Epithelial cell of prostate (primary cell): ENCODE data around the gene CDK6.
A peak's percentile ranks its signal among the peaks of the same experiment; 100 is the strongest.

Source experiments
- DNase-seq: peaks from one replicate; pipeline ENCODE4 v3.0.0-alpha.2; 2011; ENCODE audit warnings: low read depth, low spot score
- H3K27ac ChIP-seq: fragments of 450-650 bp; 2 replicates; pipeline ENCODE4 v1.5.1; 2017; ENCODE audit warnings: mild to moderate bottlenecking

CDK6 gene

GRCh38 chr7:92848441-92848840 is 12.1 kb upstream of the CDK6 start:
- H3K27ac ChIP-seq: no peak overlapping the region

GRCh38 chr7:92847305-92847704 is 10.9 kb upstream of the CDK6 start:
- DNase-seq: no peak
- H3K27ac ChIP-seq: no peak overlapping the region

More at GRCh38 chr7:92848441-92848840, 12.1 kb upstream of the CDK6 start:
- DNase-seq: no peak

DNA sequence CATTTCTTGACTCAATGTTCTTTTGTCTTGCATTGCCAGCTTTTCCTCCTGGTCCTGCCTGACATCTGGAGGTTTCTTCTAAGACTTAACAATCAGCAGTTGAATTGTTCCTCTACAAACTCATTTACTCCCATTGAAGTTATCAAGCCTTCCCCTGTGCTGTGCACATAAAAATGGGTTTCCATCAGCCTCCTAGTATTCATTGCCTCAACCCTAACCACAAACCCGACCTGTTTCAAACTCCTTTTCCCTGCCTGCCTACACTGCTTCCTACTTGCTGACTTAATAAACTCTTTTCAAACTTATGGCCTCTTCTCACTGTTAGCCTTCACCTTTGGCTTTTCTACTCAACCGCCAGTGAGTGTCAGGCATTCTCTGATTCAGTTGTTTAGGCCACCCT is 9.4 kb upstream of the CDK6 start:
- no peak for DNase-seq
- H3K27ac ChIP-seq: no peak overlapping the region

DNA sequence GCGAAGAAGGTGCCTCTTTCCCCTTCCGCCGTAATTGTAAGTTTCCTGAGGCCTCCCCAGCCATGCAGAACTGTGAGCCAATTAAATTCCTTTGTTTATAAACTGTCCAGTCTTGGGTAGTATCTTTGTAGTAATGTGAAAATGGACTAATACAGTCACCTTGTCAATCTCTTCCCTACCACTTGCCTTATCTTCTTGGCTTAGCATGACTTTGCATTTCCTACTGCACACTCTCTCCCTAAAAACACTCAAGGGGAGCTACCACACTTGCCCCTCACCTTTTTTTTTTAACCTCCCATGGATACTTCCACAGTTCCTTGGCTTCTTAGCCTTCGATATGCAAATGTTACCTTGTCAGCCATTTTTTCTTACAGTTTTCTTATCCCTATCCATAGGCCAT is 7.4 kb upstream of the CDK6 start:
- DNase-seq: no peak
- H3K27ac ChIP-seq: no peak overlapping the region

GRCh38 chr7:92843034-92843760 is 6.8 kb upstream of the CDK6 start:
- DNase-seq: no peak
- no peak overlapping the region for H3K27ac ChIP-seq

DNA sequence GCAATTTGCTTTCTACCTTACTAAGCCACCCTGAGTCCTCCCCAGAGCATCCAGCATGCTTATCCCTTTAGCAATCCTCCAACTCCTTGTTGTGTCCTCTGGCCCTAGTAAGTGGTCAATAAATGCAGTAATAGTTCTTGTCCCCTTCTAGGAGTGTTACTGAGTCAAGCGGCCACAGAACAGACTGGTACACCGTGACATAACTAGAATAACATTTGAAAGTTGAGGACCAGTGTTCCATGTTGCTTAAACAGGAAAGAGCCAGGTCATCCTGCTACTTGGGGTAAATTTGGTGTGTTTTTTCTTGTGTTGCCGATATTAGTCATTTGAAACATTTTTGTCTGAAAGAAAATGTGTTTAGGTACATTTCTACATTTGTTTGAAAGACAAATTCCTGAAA is 4.8 kb upstream of the CDK6 start:
- DNase-seq: no peak
- no peak overlapping the region for H3K27ac ChIP-seq

- no peak for DNase-seq
- no peak overlapping the region for H3K27ac ChIP-seq
Measured at GRCh38 chr7:92840316-92840715, 3.9 kb upstream of the CDK6 start.

- no peak overlapping the region for H3K27ac ChIP-seq
- no peak for DNase-seq
Measured at GRCh38 chr7:92839901-92840300, 3.5 kb upstream of the CDK6 start.

- DNase-seq: no peak
- H3K27ac ChIP-seq: no peak overlapping the region
Measured at GRCh38 chr7:92838934-92839333, 2.6 kb upstream of the CDK6 start.

DNA sequence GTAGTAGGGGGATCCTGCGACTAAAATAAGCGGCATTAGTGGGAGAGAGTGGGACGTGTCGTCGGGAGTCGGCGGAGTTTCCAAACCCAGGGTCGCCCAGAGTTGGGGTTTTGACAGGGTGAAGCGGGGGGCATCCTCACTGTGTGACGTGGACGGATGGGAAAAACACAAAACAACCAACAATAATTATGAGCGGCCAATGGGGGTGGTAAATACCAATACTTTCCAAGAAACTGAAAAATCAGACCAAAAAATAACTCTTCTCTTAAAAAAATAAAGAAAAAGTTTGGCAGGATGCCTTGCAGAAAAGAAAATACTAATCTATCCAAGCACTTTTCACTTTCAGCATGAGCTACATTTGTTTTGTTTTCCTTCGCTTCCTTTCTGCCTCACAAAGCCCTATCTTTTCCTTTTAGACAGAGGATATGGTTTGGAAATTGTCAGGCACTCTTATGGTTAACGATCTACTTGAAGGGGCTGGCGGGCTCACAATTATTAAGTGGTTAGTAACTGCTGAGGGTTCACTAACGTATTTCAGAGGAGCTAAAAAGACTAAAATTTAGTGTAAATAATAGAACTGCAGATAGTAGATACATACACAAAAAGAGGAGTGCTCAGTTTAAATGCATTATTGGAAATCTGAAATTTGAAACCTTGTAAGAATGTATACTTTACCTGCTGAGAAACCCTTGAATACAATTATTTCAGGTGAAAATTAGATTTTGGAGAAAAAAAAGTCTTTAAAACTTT is 802 bp upstream of the CDK6 start:
- H3K27ac ChIP-seq: peak overlapping the region; percentile 76
- no peak for DNase-seq

DNA sequence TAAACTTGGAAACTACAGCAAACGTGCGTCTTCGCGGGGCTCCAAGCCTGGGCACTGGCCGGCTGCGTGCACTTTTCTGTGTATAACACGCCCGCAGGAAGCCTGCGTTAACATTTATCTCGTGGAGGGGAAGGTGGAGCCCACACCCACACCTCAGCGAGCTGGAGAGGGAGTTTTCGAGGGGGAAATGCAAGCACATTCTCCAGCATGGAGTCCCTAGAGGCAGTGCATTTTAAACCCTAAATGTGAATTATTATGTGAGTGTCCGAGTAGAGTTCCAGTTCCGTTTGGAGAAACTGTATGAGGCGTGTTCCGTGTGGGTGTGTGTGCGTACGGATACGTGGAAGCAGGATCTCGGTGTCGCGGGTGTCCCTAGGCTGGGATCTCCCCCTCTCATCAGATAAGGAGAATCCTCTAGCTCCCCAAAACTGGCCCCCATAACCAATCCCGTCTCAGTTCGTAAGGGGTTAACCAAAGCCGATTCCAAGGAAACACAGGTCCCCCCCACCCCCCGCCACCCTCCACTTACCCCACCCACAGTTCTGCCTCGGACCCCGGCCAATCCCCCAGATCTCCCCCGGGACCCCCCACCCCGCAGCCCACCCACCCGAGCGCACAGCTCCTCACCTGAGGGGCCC is 403 bp downstream of the CDK6 start:
- H3K27ac ChIP-seq: peak overlapping the region; percentile 76
- no peak for DNase-seq

GRCh38 chr7:92835261-92835850 is 1.0 kb downstream of the CDK6 start:
- DNase-seq: no peak
- H3K27ac ChIP-seq: peak overlapping the region; percentile 76

DNA sequence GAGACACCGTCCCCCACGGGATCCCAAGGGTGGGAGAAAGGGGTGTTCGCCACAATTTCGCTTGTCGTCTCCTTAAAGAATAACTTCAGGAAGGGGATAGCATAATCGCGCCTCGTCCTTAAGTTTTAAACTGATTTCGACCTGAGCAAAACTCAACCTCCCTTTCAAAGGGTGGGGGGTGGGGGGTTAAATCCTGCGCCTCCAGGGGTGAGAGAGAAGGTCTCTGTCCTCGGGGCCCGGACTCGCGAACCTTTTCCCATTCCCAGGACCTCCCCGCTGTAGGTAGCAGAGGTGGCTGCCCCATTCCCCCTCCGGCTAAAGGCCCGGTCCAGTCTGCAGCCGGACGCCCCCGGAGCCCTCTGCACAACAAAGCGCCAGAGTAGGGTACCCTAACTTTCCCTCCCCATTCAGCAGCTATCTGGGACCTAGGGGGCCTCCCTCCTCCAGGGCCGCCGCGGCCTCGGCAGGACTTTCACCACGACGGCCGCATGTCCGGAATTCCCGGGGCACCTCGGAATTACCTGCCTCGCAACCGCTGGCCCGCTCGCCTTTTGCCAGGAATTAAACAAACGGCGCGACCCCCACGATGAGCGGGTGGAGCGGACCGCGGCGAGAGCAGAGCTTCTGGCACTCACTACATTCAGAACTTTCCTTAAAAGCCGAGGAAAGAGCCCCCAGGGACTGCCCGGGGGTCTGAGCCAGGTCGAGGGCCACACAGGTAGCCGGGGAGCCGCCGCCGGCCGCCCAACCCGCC is 1.7 kb downstream of the CDK6 start:
- DNase-seq: no peak
- H3K27ac ChIP-seq: peak overlapping the region; percentile 76

DNA sequence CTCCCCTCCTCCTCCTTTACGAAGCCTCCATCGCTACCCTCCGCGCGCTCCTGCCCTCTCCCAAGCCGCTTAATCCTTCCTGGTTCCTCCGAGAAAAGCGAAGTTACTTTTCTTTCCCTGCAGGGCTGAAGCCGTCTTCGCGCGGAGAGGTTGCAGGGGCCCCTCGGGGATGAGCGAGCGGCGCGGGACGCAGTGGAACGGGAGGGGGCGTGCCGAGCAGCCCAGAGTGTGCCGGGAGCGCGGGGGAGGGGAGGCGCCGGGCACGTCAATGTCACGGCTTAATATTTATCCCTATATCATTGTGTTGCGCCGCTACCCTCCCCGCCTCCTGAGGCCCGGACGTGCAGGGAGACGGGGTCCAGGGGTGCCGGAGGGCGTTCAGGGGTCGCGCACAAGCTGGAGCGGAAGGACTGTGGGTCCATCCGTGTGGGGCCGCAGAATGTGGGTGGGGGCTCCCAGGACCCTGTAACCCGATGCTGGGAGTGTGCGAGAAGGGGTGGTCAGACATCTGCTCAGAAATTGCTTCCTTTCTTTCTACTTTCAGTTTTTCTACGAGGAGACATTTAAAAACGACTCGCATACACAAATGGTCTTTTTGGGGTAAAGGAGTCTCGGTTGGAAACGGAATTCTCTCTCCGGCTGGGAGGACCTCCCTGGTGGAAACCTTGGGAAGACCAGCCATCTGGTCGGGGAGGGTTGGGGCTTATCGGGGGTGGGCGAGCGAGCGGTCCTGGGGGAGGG is 2.4 kb downstream of the CDK6 start:
- H3K27ac ChIP-seq: peak overlapping the region; percentile 76
- DNase-seq: no peak

GRCh38 chr7:92833024-92833765 is 3.2 kb downstream of the CDK6 start:
- peak overlapping the region; percentile 76 for H3K27ac ChIP-seq

DNA sequence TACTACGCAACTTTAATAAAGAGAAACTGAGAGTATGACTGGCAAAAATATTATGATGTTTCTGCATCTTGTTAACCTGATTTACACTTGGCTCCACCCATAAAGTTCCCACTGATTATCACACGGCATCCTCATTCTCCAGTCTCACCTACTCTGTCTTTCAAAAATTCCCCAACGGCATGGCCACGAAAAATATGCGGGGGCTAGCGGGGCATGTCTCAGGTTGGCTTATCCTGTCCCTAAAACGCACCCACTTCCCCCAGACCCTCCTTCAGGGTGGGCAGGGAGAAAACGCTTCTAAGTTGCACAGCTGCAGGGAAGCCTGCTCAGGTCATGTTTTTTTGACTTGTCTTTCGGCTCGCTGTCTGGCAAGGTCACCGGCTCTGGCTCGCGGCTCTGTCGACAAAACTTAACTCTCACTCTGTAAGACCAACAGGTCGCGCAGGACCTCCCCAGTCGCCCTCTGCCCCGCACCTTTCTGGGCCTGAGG is 3.8 kb downstream of the CDK6 start:
- DNase-seq: no peak
- peak overlapping the region; percentile 76 for H3K27ac ChIP-seq

More at GRCh38 chr7:92833024-92833765, 3.2 kb downstream of the CDK6 start:
- DNase-seq: peak; percentile 46

- peak overlapping the region; percentile 76 for H3K27ac ChIP-seq
- DNase-seq: no peak
Measured at GRCh38 chr7:92831716-92832533, 4.4 kb downstream of the CDK6 start.
